WTC11 (cell line): ENCODE results near the gene ZNF165.

Source experiments
- CTCF ChIP-seq: fragments of 200-600 bp; IDR thresholded peaks from 2 replicates; pipeline ENCODE4 v1.8.0; 2022; ENCODE audit warnings: antibody characterized with exemption
- MAX ChIP-seq: sonication (generic); formaldehyde crosslinking; IDR thresholded peaks from 2 replicates; pipeline ENCODE4 v1.8.0; 2022; ENCODE audit warnings: mild to moderate bottlenecking, missing genetic modification reagents
- SMAD3 ChIP-seq: sonication (generic); formaldehyde crosslinking; IDR thresholded peaks from 2 replicates; pipeline ENCODE4 v1.8.0; 2022; ENCODE audit warnings: missing genetic modification reagents, mild to moderate bottlenecking, borderline replicate concordance
- TP53 ChIP-seq: sonication (generic); formaldehyde crosslinking; IDR thresholded peaks from 2 replicates; pipeline ENCODE4 v1.8.1; 2023; ENCODE audit warnings: mild to moderate bottlenecking, missing genetic modification reagents
- USF2 ChIP-seq: sonication (generic); formaldehyde crosslinking; IDR thresholded peaks from 2 replicates; pipeline ENCODE4 v1.8.1; 2023; ENCODE audit warnings: mild to moderate bottlenecking, missing genetic modification reagents, moderate library complexity
- ZNF512 ChIP-seq: sonication (generic); formaldehyde crosslinking; IDR thresholded peaks from 2 replicates; pipeline ENCODE4 v1.8.1; 2022; ENCODE audit warnings: missing genetic modification reagents, borderline replicate concordance

GRCh38 chr6:28134015-28134414 is 53.6 kb downstream of the ZNF165 start:
- TF ChIP-seq CTCF (no peak), USF2 (no peak), SMAD3 (CRISPR knock-in tag) (no peak), MAX (CRISPR knock-in tag) (no peak), ZNF512 (no peak), TP53 (CRISPR knock-in tag) (no peak)
